Stimulated activated CD8-positive, alpha-beta memory T cell treated with anti-CD3 and anti-CD28 coated beads, Interleukin-7, amount 100 ng/mL, for 4 hours (primary cell): ENCODE results near the gene KCNN4.

Source experiments
- DNase-seq, 2 donors: peaks; one replicate each; pipeline ENCODE4 v3.0.0-alpha.2; 2020; ENCODE audit warnings: low read depth in 2 of 2

KCNN4 gene

DNA sequence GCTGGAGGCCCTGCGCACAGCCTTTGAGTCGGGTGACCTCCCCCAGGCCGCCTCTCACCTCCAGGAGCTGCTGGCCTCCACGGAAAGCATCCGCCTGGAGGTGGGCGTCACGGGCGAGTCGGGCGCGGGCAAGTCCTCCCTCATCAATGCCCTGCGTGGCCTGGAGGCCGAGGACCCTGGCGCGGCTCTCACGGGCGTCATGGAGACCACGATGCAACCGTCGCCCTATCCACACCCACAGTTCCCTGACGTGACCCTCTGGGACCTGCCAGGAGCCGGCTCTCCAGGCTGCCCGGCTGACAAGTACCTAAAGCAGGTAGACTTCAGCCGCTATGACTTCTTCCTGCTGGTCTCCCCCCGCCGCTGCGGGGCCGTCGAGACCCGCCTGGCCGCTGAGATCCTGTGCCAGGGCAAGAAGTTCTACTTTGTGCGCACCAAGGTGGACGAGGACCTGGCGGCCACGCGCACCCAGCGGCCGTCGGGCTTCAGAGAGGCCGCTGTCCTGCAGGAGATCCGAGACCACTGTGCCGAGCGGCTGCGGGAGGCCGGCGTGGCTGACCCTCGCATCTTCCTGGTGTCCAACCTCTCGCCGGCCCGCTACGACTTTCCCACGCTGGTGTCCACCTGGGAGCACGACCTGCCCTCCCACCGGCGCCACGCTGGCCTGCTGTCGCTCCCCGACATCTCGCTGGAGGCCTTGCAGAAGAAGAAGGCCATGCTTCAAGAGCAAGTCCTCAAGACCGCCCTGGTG, 62.0 kb downstream of the KCNN4 start:
- no peak for DNase-seq
